HG03378 (cell line): ENCODE results near the gene NME3.

Experiments used
- ATAC-seq: cut with Tn5 transposase; IDR thresholded peaks from one replicate; pipeline ENCODE4 v1.9.1; 2021; ENCODE audit warnings: mild to moderate bottlenecking, moderate library complexity; ENCODE audit not compliant: unreplicated experiment

Gene NME3

GRCh38 chr16:1729445-1729844 lies 41.9 kb downstream of the NME3 start:
- no peak for ATAC-seq

GRCh38 chr16:1729026-1729425 lies 42.3 kb downstream of the NME3 start:
- no peak for ATAC-seq

GRCh38 chr16:1727651-1728624 lies 43.4 kb downstream of the NME3 start:
- ATAC-seq = no peak

GRCh38 chr16:1726661-1727502 lies 44.5 kb downstream of the NME3 start:
- no peak for ATAC-seq

- no peak for ATAC-seq
These were observed 46.9 kb downstream of the NME3 start for GRCh38 chr16:1724491-1724890.

- ATAC-seq = no peak
These were observed 47.7 kb downstream of the NME3 start for GRCh38 chr16:1723450-1724147.

GRCh38 chr16:1721372-1721771 lies 50.0 kb downstream of the NME3 start:
- ATAC-seq = no peak
